Right lobe of liver (tissue), 6 donors: ENCODE measurements around the gene FKBP5. TPM values are rescaled to one million over a fixed set of nuclear protein-coding genes. Genes with fewer than 3 reads are reported as not detected.

Experiments
- ATAC-seq, 4 donors: fragments of 200-7000 bp; cut with Tn5 transposase; one replicate each; pipeline ENCODE4 v1.9.1; 2020; ENCODE audit warnings: mild to moderate bottlenecking in 4 of 4, moderate library complexity in 4 of 4
- DNase-seq, 3 donors: peaks; one replicate each; pipeline ENCODE4 v3.0.0-alpha.2; 2020
- H3K27ac ChIP-seq, 3 donors: fragments of 200-600 bp; one replicate each; pipeline ENCODE4 v1.8.0; 2022
- H3K27me3 ChIP-seq, 2 donors: fragments of 200-600 bp; one replicate each; pipeline ENCODE4 v1.8.0; 2022
- H3K36me3 ChIP-seq, 4 donors: fragments of 200-600 bp; sonication (generic) in 1 of 4; one replicate each; pipeline versions ENCODE4 v1.5.1 to v1.8.0; 2017 to 2022; ENCODE audit warnings: control low read depth in 1 of 4
- H3K4me1 ChIP-seq, 4 donors: fragments of 200-600 bp; sonication (generic) in 1 of 4; one replicate each; pipeline versions ENCODE4 v1.5.1 to v1.8.0; 2017 to 2022; ENCODE audit warnings: control low read depth in 1 of 4
- H3K4me3 ChIP-seq, 3 donors: fragments of 200-600 bp; one replicate each; pipeline ENCODE4 v1.8.0; 2022
- H3K9me3 ChIP-seq, 4 donors: fragments of 200-600 bp; sonication (generic) in 1 of 4; one replicate each; pipeline versions ENCODE4 v1.5.1 to v1.8.0; 2017 to 2022; ENCODE audit warnings: control low read depth in 1 of 4
- CTCF ChIP-seq, 4 donors: fragments of 200-600 bp in 3 of 4; fragments of 450-650 bp in 1 of 4; IDR thresholded peaks; one replicate each; pipeline versions ENCODE4 v1.5.1 to v1.8.0; 2016 to 2022; ENCODE audit warnings: antibody characterized with exemption in 4 of 4, mild to moderate bottlenecking in 2 of 4
- POLR2A ChIP-seq: fragments of 450-650 bp; IDR thresholded peaks from one replicate; pipeline ENCODE4 v1.6.1; 2017; ENCODE audit warnings: antibody characterized with exemption, mild to moderate bottlenecking
- WGBS: methylation state at CpG from one replicate; pipeline ENCODE4 v1.1.6; 2018; ENCODE audit warnings: low coverage, low lambda C conversion rate; ENCODE audit not compliant: insufficient coverage; ENCODE audit errors: missing lambda C conversion rate; 5-methylcytosine and 5-hydroxymethylcytosine counted together
- intact Hi-C, 2 donors: fragments of 100-400 bp; cut with DNase I; formaldehyde crosslinking; loops; one replicate each; pipeline versions ENCODE4 v1.11.2 to v1.14.1; 2022
- total RNA-seq, 6 experiments: library from RNA; depleted of rRNA in 2 of 6; stranded (reverse); fragments of >200 nt in 2 of 6; fragmentation: NEBNext Ultra II Directional in 3 of 6; extraction: Animal tissue kit (Norgen Biotek cat#: 25700) in 3 of 6; gene quantifications; one replicate each; pipeline versions ENCODE4 v1.1.0 to v1.2.4, GENCODE V29; 2016 to 2023
- donor health status: DM: no; HTN: yes; CAD: no.
- donor health status: DM: no; HTN: no; CAD: no.
- donor health status: DM: no; HTN: no; CAD: no.
- donor health status: DM: no; HTN: yes; CAD: no.
- donor health status: DM: no; HTN: yes; CAD: no.

Gene FKBP5
- total RNA-seq, 6 experiments from 2014 or later = 36.1 to 387 (median 111) TPM

- intact Hi-C loops = no loop called here
- DNase-seq (no peak), ATAC-seq (peak in 1 of 4 donors; percentile 76)
- Histone ChIP-seq H3K27ac (no peak overlapping the region), H3K4me3 (no peak overlapping the region), H3K4me1 (no peaks in the 10 kb centered on the region), H3K9me3 (no peaks in the 10 kb centered on the region), H3K36me3 (peaks cover 0 to 87% (median 44%) of the 10 kb centered on the region in 4 donors), H3K27me3 (no peaks in the 10 kb centered on the region)
- TF ChIP-seq POLR2A (no peak), CTCF (IDR thresholded peaks at IDR 0.05) (no peak)
- 100% methylated on average over 1 of the region's 1 CpG for WGBS
Measured at GRCh38 chr6:35642471-35643161, 46.1 kb downstream of the FKBP5 start.

- TF ChIP-seq CTCF (IDR thresholded peaks at IDR 0.05) (no peak), POLR2A (no peak)
- ATAC-seq = peak in 1 of 4 donors; percentile 10
Measured at GRCh38 chr6:35640017-35640664, 48.6 kb downstream of the FKBP5 start.

GRCh38 chr6:35638679-35639078, 50.0 kb downstream of the FKBP5 start:
- ATAC-seq = no peak
- Histone ChIP-seq H3K4me1 (no peaks in the 10 kb centered on the region), H3K36me3 (peaks cover 0 to 94% (median 63%) of the 10 kb centered on the region in 4 donors), H3K27me3 (no peaks in the 10 kb centered on the region), H3K27ac (no peak overlapping the region), H3K4me3 (no peak overlapping the region), H3K9me3 (no peaks in the 10 kb centered on the region)
- DNase-seq = no peak
- WGBS = 97% methylated on average over 3 of the region's 3 CpGs
- intact Hi-C loops = no loop called here
- no peak for TF ChIP-seq POLR2A
- no peak for TF ChIP-seq CTCF (IDR thresholded peaks at IDR 0.05)

More at GRCh38 chr6:35640017-35640664, 48.6 kb downstream of the FKBP5 start:
- Histone ChIP-seq H3K9me3 (no peaks in the 10 kb centered on the region), H3K27me3 (no peaks in the 10 kb centered on the region), H3K27ac (no peak overlapping the region), H3K36me3 (peaks cover 0 to 89% (median 59%) of the 10 kb centered on the region in 4 donors), H3K4me3 (no peak overlapping the region), H3K4me1 (no peaks in the 10 kb centered on the region)
- DNase-seq = no peak
- WGBS = 77% methylated on average over 6 of the region's 6 CpGs
- intact Hi-C loops = no loop called here

GRCh38 chr6:35637911-35638310, 50.8 kb downstream of the FKBP5 start:
- DNase-seq (no peak), ATAC-seq (peak in 1 of 4 donors; percentile 23)
- Histone ChIP-seq H3K4me1 (no peaks in the 10 kb centered on the region), H3K9me3 (no peaks in the 10 kb centered on the region), H3K27ac (no peak overlapping the region), H3K27me3 (no peaks in the 10 kb centered on the region), H3K4me3 (no peak overlapping the region), H3K36me3 (peaks cover 0 to 96% (median 66%) of the 10 kb centered on the region in 4 donors)
- TF ChIP-seq CTCF (IDR thresholded peaks at IDR 0.05) (no peak), POLR2A (no peak)
- intact Hi-C loops = no loop called here
- 100% methylated on average over 1 of the region's 1 CpG for WGBS
